ENCODE data around the gene TCHP. TPM values are rescaled to one million over a fixed set of nuclear protein-coding genes. Genes with fewer than 3 reads are reported as not detected.
A peak's percentile ranks its signal among the peaks of the same experiment; 100 is the strongest.

TCHP gene
- total and polyA plus RNA-seq, 2 of the 13 experiments (the other 11 are each of a cell fraction or from before 2014, with no cell fraction given), result 6.7 to 12.2 TPM

GRCh38 chr12:109863847-109864712 is 36.0 kb upstream of the TCHP start (continued):
- TF ChIP-seq ZBED4 (CRISPR knock-in tag; IDR thresholded peaks at IDR 0.05; ENCODE audit: borderline replicate concordance) (no peak; the same call in 1 of the 2 replicates), XBP1 (CRISPR knock-in tag; IDR thresholded peaks at IDR 0.05) (no peak), RFXANK (CRISPR knock-in tag; IDR thresholded peaks at IDR 0.05) (no peak), ZSCAN5A (CRISPR knock-in tag; IDR thresholded peaks at IDR 0.05; ENCODE audit: borderline replicate concordance) (peak; percentile 79; the same call in 1 of the 2 replicates), SAP130 (CRISPR knock-in tag; IDR thresholded peaks at IDR 0.05; ENCODE audit: low read depth) (peak; percentile 87), TRAFD1 (CRISPR knock-in tag; IDR thresholded peaks at IDR 0.05; ENCODE audit: borderline replicate concordance) (no peak), KLF13 (CRISPR knock-in tag; IDR thresholded peaks at IDR 0.05) (no peak), ZFX (CRISPR knock-in tag; IDR thresholded peaks at IDR 0.05; ENCODE audit: low read depth) (peak; percentile 73), TRIM24 (CRISPR knock-in tag; IDR thresholded peaks at IDR 0.05) (0 out of 2 replicates have a peak, but pooled peaks have one; percentile 15), CHCHD3 (CRISPR knock-in tag; IDR thresholded peaks at IDR 0.05) (no peak), PCBP1 (IDR thresholded peaks at IDR 0.05; ENCODE audit: borderline replicate concordance, low read depth, low read length) (no peak), ZNF274 (CRISPR knock-in tag; IDR thresholded peaks at IDR 0.05) (peak; percentile 60; the same call in 1 of the 2 replicates), ZNF143 (CRISPR knock-in tag; IDR thresholded peaks at IDR 0.05) (no peak), PRDM4 (CRISPR knock-in tag; IDR thresholded peaks at IDR 0.05; ENCODE audit: borderline replicate concordance) (no peak), SRY (CRISPR knock-in tag; IDR thresholded peaks at IDR 0.05) (0 out of 2 replicates have a peak, but pooled peaks have one; percentile 30), ASH2L (IDR thresholded peaks at IDR 0.05; ENCODE audit: insufficient read length, low read depth, low read length) (peak; percentile 72)

All from HepG2 (cell line).